PC-9 (cell line): ENCODE data around the gene ZSCAN21.

ENCODE experiments used
- CTCF ChIP-seq: fragments of 200-600 bp; sonication (generic); conservative IDR thresholded peaks from 2 replicates; pipeline ENCODE4 v1.6.1; 2017; ENCODE audit warnings: mixed run types, antibody characterized with exemption, mild to moderate bottlenecking, moderate library complexity
- EZH2 ChIP-seq: fragments of 200-600 bp; sonication (generic); IDR thresholded peaks from 2 replicates; pipeline ENCODE4 v1.8.0; 2017; ENCODE audit warnings: antibody characterized with exemption, low read depth

GRCh38 chr7:100003711-100004661, 45.6 kb upstream of the ZSCAN21 start:
- TF ChIP-seq EZH2 (no peak), CTCF (no peak)
